HEK293 (cell line): ENCODE measurements around the gene STK24.

Experiments used
- CTCF ChIA-PET: fragments of 350-600 bp; formaldehyde crosslinking; extraction: SDS; loops from one replicate; lab custom pipeline; 2021; ENCODE audit warnings: antibody characterized with exemption; lab: Yijun Ruan, JAX
- POLR2A ChIA-PET: fragments of 300-600 bp; formaldehyde crosslinking; extraction: SDS; loops from one replicate; lab custom pipeline; 2020; ENCODE audit warnings: antibody characterized with exemption, inconsistent platforms; lab: Yijun Ruan, JAX
- H3K27ac ChIP-seq: fragments of 200-500 bp; sonication (Bioruptor generic); 2 replicates; pipeline ENCODE4 v1.5.1; 2014; ENCODE audit warnings: low read depth, low read length, control low read depth, inconsistent platforms; ENCODE audit errors: extremely low read depth
- H3K36me3 ChIP-seq, 2 experiments: fragments of 200-500 bp in 1 of 2; sonication (Bioruptor generic) in 1 of 2; 1 replicate in 1 of 2; 2 replicates in 1 of 2; pipeline ENCODE4 v1.5.1; 2014 to 2017; ENCODE audit warnings: inconsistent platforms in 2 of 2, low read length in 2 of 2; ENCODE audit not compliant: control insufficient read depth in 2 of 2, insufficient read depth in 1 of 2
- H3K4me1 ChIP-seq: fragments of 200-500 bp; sonication (Bioruptor generic); 2 replicates; pipeline ENCODE4 v1.5.1; 2014; ENCODE audit warnings: mild to moderate bottlenecking, low read length, inconsistent platforms; ENCODE audit not compliant: control insufficient read depth, insufficient read depth
- H3K4me3 ChIP-seq: 2 replicates; pipeline ENCODE4 v1.5.1; 2011; ENCODE audit warnings: low read depth, mild to moderate bottlenecking, control low read depth, low read length, moderate library complexity
- H3K9me3 ChIP-seq: fragments of 200-500 bp; sonication (Bioruptor generic); 2 replicates; pipeline ENCODE4 v1.5.1; 2014; ENCODE audit warnings: low read depth, low read length, inconsistent platforms; ENCODE audit not compliant: control insufficient read depth, insufficient read depth
- KLF1 ChIP-seq: fragments of 450-650 bp; formaldehyde crosslinking; IDR thresholded peaks from 2 replicates; pipeline ENCODE4 v1.5.1; 2016; ENCODE audit warnings: missing biosample characterization, missing genetic modification characterization
- KLF10 ChIP-seq: fragments of 450-650 bp; IDR thresholded peaks from 2 replicates; pipeline ENCODE4 v1.5.1; 2018; ENCODE audit warnings: missing biosample characterization, mild to moderate bottlenecking, missing genetic modification characterization
- WT1 ChIP-seq: fragments of 450-650 bp; formaldehyde crosslinking; IDR thresholded peaks from 2 replicates; pipeline ENCODE4 v1.5.1; 2016; ENCODE audit warnings: missing biosample characterization, missing genetic modification characterization
- ZBTB7A ChIP-seq: fragments of 450-650 bp; formaldehyde crosslinking; IDR thresholded peaks from 2 replicates; pipeline ENCODE4 v1.5.1; 2016; ENCODE audit warnings: low read depth, missing biosample characterization, missing genetic modification characterization
- ZNF10 ChIP-seq: fragments of 450-650 bp; formaldehyde crosslinking; IDR thresholded peaks from 2 replicates; pipeline ENCODE4 v1.5.1; 2017; ENCODE audit warnings: missing biosample characterization, missing genetic modification characterization
- ZNF112 ChIP-seq: fragments of 450-650 bp; formaldehyde crosslinking; IDR thresholded peaks from 2 replicates; pipeline ENCODE4 v1.5.0; 2017; ENCODE audit warnings: missing biosample characterization, missing genetic modification characterization
- ZNF121 ChIP-seq: fragments of 450-650 bp; formaldehyde crosslinking; IDR thresholded peaks from 2 replicates; pipeline ENCODE4 v1.5.1; 2016; ENCODE audit warnings: missing biosample characterization, missing genetic modification characterization
- ZNF221 ChIP-seq: fragments of 450-650 bp; formaldehyde crosslinking; IDR thresholded peaks from 2 replicates; pipeline ENCODE4 v1.5.1; 2017; ENCODE audit warnings: missing biosample characterization, missing genetic modification characterization, borderline replicate concordance
- ZNF292 ChIP-seq: fragments of 450-650 bp; formaldehyde crosslinking; IDR thresholded peaks from 2 replicates; pipeline ENCODE4 v1.5.1; 2016; ENCODE audit warnings: low read depth, missing biosample characterization, missing genetic modification characterization, borderline replicate concordance
- ZNF473 ChIP-seq: fragments of 450-650 bp; formaldehyde crosslinking; IDR thresholded peaks from 2 replicates; pipeline ENCODE4 v1.5.1; 2017; ENCODE audit warnings: missing biosample characterization, missing genetic modification characterization
- ZNF48 ChIP-seq: fragments of 450-650 bp; formaldehyde crosslinking; IDR thresholded peaks from 2 replicates; pipeline ENCODE4 v1.5.1; 2016; ENCODE audit warnings: missing biosample characterization, missing genetic modification characterization
- ZNF549 ChIP-seq: fragments of 450-650 bp; IDR thresholded peaks from 2 replicates; pipeline ENCODE4 v1.5.1; 2018; ENCODE audit warnings: missing biosample characterization, missing genetic modification characterization, mild to moderate bottlenecking, inconsistent platforms, moderate library complexity
- ZNF561 ChIP-seq: fragments of 450-650 bp; IDR thresholded peaks from 2 replicates; pipeline ENCODE4 v1.5.1; 2018; ENCODE audit warnings: missing biosample characterization, missing genetic modification characterization, borderline replicate concordance
- ZNF571 ChIP-seq: fragments of 450-650 bp; formaldehyde crosslinking; IDR thresholded peaks from 2 replicates; pipeline ENCODE4 v1.5.0; 2017; ENCODE audit warnings: missing biosample characterization, missing genetic modification characterization
- ZNF585B ChIP-seq: fragments of 450-650 bp; formaldehyde crosslinking; IDR thresholded peaks from 2 replicates; pipeline ENCODE4 v1.5.1; 2016; ENCODE audit warnings: missing biosample characterization, missing genetic modification characterization
- ZNF600 ChIP-seq: fragments of 450-650 bp; formaldehyde crosslinking; IDR thresholded peaks from 2 replicates; pipeline ENCODE4 v1.5.1; 2016; ENCODE audit warnings: missing biosample characterization, missing genetic modification characterization
- ZNF792 ChIP-seq: fragments of 450-650 bp; formaldehyde crosslinking; IDR thresholded peaks from 2 replicates; pipeline ENCODE4 v1.5.1; 2016; ENCODE audit warnings: missing biosample characterization, missing genetic modification characterization
- TF ChIP-seq, protein P1 (sequence below): fragments of 450-650 bp; formaldehyde crosslinking; conservative IDR thresholded peaks from 2 replicates; pipeline ENCODE4 v1.5.1; 2016; ENCODE audit warnings: low read depth, missing biosample characterization, missing genetic modification characterization
- TF ChIP-seq, protein P2 (sequence below): fragments of 450-650 bp; formaldehyde crosslinking; IDR thresholded peaks from 2 replicates; pipeline ENCODE4 v1.5.1; 2016; ENCODE audit warnings: missing biosample characterization, missing genetic modification characterization
- TF ChIP-seq, protein P3 (sequence below): fragments of 450-650 bp; formaldehyde crosslinking; IDR thresholded peaks from 2 replicates; pipeline ENCODE4 v1.5.1; 2016; ENCODE audit warnings: missing biosample characterization, missing genetic modification characterization
- TF ChIP-seq, protein P4 (sequence below): fragments of 450-650 bp; formaldehyde crosslinking; IDR thresholded peaks from 2 replicates; pipeline ENCODE4 v1.5.1; 2016; ENCODE audit warnings: missing biosample characterization, missing genetic modification characterization
- TF ChIP-seq, protein P5 (sequence below): fragments of 450-650 bp; formaldehyde crosslinking; IDR thresholded peaks from 2 replicates; pipeline ENCODE4 v1.5.0; 2017; ENCODE audit warnings: missing biosample characterization, missing genetic modification characterization, borderline replicate concordance
- TF ChIP-seq, protein P6 (sequence below): fragments of 450-650 bp; formaldehyde crosslinking; IDR thresholded peaks from 2 replicates; pipeline ENCODE4 v1.5.1; 2016; ENCODE audit warnings: missing biosample characterization, missing genetic modification characterization

Gene STK24

DNA sequence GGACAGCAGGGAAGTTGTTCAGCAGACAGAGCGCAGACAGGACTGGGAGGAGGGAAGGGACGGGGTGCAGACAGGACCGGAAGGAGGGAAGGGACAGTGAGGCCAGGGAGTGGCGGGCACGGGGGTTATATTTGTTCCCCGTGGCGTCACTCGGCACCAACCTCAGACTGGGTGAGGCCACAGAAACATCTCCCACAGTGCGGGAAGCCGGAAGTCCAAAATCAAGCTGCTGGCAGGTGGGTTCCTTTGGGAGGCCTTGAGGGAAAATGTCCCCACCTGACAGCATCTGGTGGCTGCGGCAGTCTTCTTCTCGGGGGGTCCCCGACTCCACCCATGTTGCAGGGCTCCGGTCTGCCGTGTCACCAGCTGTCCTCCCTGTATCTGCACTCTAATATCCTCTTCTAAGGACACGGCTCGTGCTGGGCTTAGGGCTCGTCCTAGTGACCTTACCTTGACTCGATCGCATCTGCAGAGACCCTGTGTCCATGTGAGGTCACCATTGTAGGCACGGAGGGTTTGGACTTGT lies 133.0 kb downstream of the STK24 start:
- TF ChIP-seq ZNF792 = no peak
- no peak for TF ChIP-seq KLF10 (tag by site-specific recombination)
- no peak for TF ChIP-seq ZNF600 (tag by site-specific recombination)
- no peak for TF ChIP-seq ZNF10 (tag by site-specific recombination)
- TF ChIP-seq, protein P1, sequence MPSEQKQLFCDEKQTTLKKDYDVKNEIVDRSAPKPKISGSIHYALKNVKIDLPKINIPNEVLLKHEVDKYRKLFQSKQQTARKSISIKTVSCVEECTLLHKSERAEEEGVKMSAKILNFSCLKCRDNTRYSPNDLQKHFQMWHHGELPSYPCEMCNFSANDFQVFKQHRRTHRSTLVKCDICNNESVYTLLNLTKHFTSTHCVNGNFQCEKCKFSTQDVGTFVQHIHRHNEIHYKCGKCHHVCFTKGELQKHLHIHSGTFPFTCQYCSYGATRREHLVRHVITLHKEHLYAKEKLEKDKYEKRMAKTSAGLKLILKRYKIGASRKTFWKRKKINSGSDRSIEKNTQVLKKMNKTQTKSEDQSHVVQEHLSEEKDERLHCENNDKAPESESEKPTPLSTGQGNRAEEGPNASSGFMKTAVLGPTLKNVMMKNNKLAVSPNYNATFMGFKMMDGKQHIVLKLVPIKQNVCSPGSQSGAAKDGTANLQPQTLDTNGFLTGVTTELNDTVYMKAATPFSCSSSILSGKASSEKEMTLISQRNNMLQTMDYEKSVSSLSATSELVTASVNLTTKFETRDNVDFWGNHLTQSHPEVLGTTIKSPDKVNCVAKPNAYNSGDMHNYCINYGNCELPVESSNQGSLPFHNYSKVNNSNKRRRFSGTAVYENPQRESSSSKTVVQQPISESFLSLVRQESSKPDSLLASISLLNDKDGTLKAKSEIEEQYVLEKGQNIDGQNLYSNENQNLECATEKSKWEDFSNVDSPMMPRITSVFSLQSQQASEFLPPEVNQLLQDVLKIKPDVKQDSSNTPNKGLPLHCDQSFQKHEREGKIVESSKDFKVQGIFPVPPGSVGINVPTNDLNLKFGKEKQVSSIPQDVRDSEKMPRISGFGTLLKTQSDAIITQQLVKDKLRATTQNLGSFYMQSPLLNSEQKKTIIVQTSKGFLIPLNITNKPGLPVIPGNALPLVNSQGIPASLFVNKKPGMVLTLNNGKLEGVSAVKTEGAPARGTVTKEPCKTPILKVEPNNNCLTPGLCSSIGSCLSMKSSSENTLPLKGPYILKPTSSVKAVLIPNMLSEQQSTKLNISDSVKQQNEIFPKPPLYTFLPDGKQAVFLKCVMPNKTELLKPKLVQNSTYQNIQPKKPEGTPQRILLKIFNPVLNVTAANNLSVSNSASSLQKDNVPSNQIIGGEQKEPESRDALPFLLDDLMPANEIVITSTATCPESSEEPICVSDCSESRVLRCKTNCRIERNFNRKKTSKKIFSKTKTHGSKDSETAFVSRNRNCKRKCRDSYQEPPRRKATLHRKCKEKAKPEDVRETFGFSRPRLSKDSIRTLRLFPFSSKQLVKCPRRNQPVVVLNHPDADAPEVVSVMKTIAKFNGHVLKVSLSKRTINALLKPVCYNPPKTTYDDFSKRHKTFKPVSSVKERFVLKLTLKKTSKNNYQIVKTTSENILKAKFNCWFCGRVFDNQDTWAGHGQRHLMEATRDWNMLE = no peak
- TF ChIP-seq, protein P2, sequence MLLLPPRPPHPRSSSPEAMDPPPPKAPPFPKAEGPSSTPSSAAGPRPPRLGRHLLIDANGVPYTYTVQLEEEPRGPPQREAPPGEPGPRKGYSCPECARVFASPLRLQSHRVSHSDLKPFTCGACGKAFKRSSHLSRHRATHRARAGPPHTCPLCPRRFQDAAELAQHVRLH (tag by site-specific recombination) = no peak
- TF ChIP-seq, protein P3, sequence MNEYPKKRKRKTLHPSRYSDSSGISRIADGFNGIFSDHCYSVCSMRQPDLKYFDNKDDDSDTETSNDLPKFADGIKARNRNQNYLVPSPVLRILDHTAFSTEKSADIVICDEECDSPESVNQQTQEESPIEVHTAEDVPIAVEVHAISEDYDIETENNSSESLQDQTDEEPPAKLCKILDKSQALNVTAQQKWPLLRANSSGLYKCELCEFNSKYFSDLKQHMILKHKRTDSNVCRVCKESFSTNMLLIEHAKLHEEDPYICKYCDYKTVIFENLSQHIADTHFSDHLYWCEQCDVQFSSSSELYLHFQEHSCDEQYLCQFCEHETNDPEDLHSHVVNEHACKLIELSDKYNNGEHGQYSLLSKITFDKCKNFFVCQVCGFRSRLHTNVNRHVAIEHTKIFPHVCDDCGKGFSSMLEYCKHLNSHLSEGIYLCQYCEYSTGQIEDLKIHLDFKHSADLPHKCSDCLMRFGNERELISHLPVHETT = no peak
- TF ChIP-seq ZNF473 (tag by site-specific recombination) = no peak
- no peak for TF ChIP-seq ZNF585B (tag by site-specific recombination)
- Histone ChIP-seq H3K27ac (no peak overlapping the region), H3K4me3 (no peak overlapping the region), H3K36me3 (peaks cover 0 to 29% of the 10 kb centered on the region in 2 experiments; a peak in 2 of 3 replicates), H3K4me1 (no peaks in the 10 kb centered on the region), H3K9me3 (no peaks in the 10 kb centered on the region)
- ChIA-PET CTCF (interaction anchor here (1.1 to 1.2 kb wide), 2 partner anchors 207 to 410 kb away, joined by 3 to 6 read pairs; no protein-coding TSS in a partner anchor), POLR2A (no interaction called here)

DNA sequence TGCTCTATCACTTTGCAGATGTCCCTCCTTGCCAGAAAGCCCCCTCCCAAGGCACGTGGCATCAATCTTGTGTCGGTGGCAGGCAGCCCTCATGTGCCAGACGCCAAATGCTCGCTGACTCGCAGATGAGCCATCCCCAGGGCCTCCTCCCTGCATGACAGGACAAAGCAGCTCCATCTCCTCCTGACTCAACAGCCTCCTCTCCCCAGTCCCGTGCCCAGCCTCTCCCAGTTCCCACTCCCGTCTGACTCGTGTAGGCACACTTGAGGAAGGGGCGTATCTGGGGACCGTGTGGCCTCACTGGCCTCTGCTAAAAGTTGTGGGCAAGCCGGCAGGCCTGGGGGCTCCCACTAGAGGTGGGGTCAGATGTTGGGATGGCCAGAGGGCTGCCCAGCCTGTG lies 133.6 kb downstream of the STK24 start:
- Histone ChIP-seq H3K9me3 (no peaks in the 10 kb centered on the region), H3K4me3 (no peak overlapping the region), H3K36me3 (peaks cover 0 to 25% of the 10 kb centered on the region in 2 experiments; a peak in 2 of 3 replicates), H3K4me1 (no peaks in the 10 kb centered on the region), H3K27ac (no peak overlapping the region)
- CTCF ChIA-PET = no interaction called here
- POLR2A ChIA-PET = no interaction called here
- TF ChIP-seq, protein P4, sequence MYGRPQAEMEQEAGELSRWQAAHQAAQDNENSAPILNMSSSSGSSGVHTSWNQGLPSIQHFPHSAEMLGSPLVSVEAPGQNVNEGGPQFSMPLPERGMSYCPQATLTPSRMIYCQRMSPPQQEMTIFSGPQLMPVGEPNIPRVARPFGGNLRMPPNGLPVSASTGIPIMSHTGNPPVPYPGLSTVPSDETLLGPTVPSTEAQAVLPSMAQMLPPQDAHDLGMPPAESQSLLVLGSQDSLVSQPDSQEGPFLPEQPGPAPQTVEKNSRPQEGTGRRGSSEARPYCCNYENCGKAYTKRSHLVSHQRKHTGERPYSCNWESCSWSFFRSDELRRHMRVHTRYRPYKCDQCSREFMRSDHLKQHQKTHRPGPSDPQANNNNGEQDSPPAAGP (tag by site-specific recombination) = peak; percentile 88
- no peak for TF ChIP-seq ZNF48 (tag by site-specific recombination)
- TF ChIP-seq ZNF571 (tag by site-specific recombination) = no peak
- TF ChIP-seq, protein P5, sequence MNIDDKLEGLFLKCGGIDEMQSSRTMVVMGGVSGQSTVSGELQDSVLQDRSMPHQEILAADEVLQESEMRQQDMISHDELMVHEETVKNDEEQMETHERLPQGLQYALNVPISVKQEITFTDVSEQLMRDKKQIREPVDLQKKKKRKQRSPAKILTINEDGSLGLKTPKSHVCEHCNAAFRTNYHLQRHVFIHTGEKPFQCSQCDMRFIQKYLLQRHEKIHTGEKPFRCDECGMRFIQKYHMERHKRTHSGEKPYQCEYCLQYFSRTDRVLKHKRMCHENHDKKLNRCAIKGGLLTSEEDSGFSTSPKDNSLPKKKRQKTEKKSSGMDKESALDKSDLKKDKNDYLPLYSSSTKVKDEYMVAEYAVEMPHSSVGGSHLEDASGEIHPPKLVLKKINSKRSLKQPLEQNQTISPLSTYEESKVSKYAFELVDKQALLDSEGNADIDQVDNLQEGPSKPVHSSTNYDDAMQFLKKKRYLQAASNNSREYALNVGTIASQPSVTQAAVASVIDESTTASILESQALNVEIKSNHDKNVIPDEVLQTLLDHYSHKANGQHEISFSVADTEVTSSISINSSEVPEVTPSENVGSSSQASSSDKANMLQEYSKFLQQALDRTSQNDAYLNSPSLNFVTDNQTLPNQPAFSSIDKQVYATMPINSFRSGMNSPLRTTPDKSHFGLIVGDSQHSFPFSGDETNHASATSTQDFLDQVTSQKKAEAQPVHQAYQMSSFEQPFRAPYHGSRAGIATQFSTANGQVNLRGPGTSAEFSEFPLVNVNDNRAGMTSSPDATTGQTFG (tag by site-specific recombination) = no peak
- TF ChIP-seq WT1 (tag by site-specific recombination) = 0 out of 2 replicates have a peak, but pooled peaks have one; percentile 18
- no peak for TF ChIP-seq ZBTB7A (tag by site-specific recombination)
- TF ChIP-seq KLF1 (tag by site-specific recombination) = peak; percentile 48
- TF ChIP-seq ZNF600 (tag by site-specific recombination) = peak; percentile 70
- TF ChIP-seq ZNF221 (tag by site-specific recombination) = no peak
- TF ChIP-seq, protein P2 (tag by site-specific recombination) = no peak
- TF ChIP-seq ZNF112 (tag by site-specific recombination) = no peak
- TF ChIP-seq, protein P6, sequence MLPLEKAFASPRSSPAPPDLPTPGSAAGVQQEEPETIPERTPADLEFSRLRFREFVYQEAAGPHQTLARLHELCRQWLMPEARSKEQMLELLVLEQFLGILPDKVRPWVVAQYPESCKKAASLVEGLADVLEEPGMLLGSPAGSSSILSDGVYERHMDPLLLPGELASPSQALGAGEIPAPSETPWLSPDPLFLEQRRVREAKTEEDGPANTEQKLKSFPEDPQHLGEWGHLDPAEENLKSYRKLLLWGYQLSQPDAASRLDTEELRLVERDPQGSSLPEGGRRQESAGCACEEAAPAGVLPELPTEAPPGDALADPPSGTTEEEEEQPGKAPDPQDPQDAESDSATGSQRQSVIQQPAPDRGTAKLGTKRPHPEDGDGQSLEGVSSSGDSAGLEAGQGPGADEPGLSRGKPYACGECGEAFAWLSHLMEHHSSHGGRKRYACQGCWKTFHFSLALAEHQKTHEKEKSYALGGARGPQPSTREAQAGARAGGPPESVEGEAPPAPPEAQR (tag by site-specific recombination) = no peak
- TF ChIP-seq ZNF561 (tag by site-specific recombination) = no peak
- no peak for TF ChIP-seq ZNF549
- TF ChIP-seq ZNF121 (tag by site-specific recombination) = no peak
- TF ChIP-seq ZNF292 (tag by site-specific recombination) = no peak
